CD14-positive monocyte (primary cell): ENCODE data around the gene ORC3. TPM values are rescaled to one million over a fixed set of nuclear protein-coding genes. Genes with fewer than 3 reads are reported as not detected.

Experiments
- DNase-seq, 3 donors: peaks; one replicate each; pipeline ENCODE4 v3.0.0-alpha.2; 2011 to 2022
- H2AFZ ChIP-seq: 2 replicates; pipeline ENCODE4 v1.6.0; 2012; ENCODE audit warnings: mild to moderate bottlenecking, low read depth, low read length, inconsistent platforms; ENCODE audit not compliant: insufficient read depth, poor library complexity, severe bottlenecking
- H3K27ac ChIP-seq, 2 donors: 1 replicate in 1 of 2; 2 replicates in 1 of 2; pipeline ENCODE4 v1.5.1; 2012 to 2013; ENCODE audit warnings: low read length in 2 of 2, control low read depth in 1 of 2, inconsistent platforms in 1 of 2, low read depth in 1 of 2, mild to moderate bottlenecking in 1 of 2
- H3K27me3 ChIP-seq, 2 donors: one replicate each; pipeline versions ENCODE4 v1.6.0 to v1.6.1; 2011 to 2013; ENCODE audit warnings: low read length in 2 of 2; ENCODE audit not compliant: control insufficient read depth in 2 of 2, insufficient read depth in 2 of 2
- H3K36me3 ChIP-seq, 2 donors: replicated peaks in 1 of 2; 1 replicate in 1 of 2; 2 replicates in 1 of 2; pipeline versions ENCODE4 v1.5.1 to v1.6.1; 2012 to 2013; ENCODE audit warnings: low read length in 2 of 2, control low read depth in 1 of 2, inconsistent platforms in 1 of 2, mild to moderate bottlenecking in 1 of 2; ENCODE audit not compliant: insufficient read depth in 2 of 2, control insufficient read depth in 1 of 2
- H3K4me1 ChIP-seq, 2 donors: 1 replicate in 1 of 2; 2 replicates in 1 of 2; pipeline versions ENCODE4 v1.5.1 to v1.6.1; 2012 to 2013; ENCODE audit warnings: low read length in 2 of 2, control low read depth in 1 of 2, inconsistent platforms in 1 of 2, mild to moderate bottlenecking in 1 of 2, moderate library complexity in 1 of 2; ENCODE audit not compliant: insufficient read depth in 2 of 2, control insufficient read depth in 1 of 2
- H3K4me2 ChIP-seq: replicated peaks from 2 replicates; pipeline ENCODE3; 2012; ENCODE audit warnings: low read length, moderate library complexity, mild to moderate bottlenecking; ENCODE audit not compliant: poor library complexity, severe bottlenecking; ENCODE audit errors: extremely low read depth
- H3K4me3 ChIP-seq, 3 experiments: fragments of 200-600 bp in 1 of 3; sonication (generic) in 1 of 3; replicated peaks in 1 of 3; 1 replicate in 2 of 3; 2 replicates in 1 of 3; pipeline ENCODE4 v1.5.1; 2011 to 2013; ENCODE audit warnings: low read length in 3 of 3, mild to moderate bottlenecking in 3 of 3, control low read depth in 2 of 3, low read depth in 2 of 3, inconsistent platforms in 1 of 3, moderate library complexity in 1 of 3
- H3K79me2 ChIP-seq: 2 replicates; pipeline ENCODE4 v1.6.0; 2012; ENCODE audit warnings: mild to moderate bottlenecking, control low read depth, inconsistent platforms, low read length, moderate library complexity; ENCODE audit not compliant: insufficient read depth
- H3K9ac ChIP-seq: 2 replicates; pipeline ENCODE4 v1.6.0; 2017; ENCODE audit warnings: low read length, mild to moderate bottlenecking; ENCODE audit not compliant: insufficient read depth, poor library complexity, severe bottlenecking
- H3K9me3 ChIP-seq, 2 donors: replicated peaks in 1 of 2; 1 replicate in 1 of 2; 2 replicates in 1 of 2; pipeline versions ENCODE4 v1.5.1 to v1.6.1; 2012 to 2013; ENCODE audit warnings: low read length in 2 of 2, control low read depth in 1 of 2; ENCODE audit not compliant: control insufficient read depth in 1 of 2, insufficient read depth in 1 of 2
- H4K20me1 ChIP-seq: 2 replicates; pipeline ENCODE4 v1.6.0; 2012; ENCODE audit warnings: mild to moderate bottlenecking, low read length, control low read depth, moderate library complexity; ENCODE audit not compliant: insufficient read depth
- H3K27ac Mint-ChIP-seq, 7 donors: one replicate each; pipeline ENCODE4 v1.8.0; 2020; ENCODE audit warnings: mild to moderate bottlenecking in 7 of 7, mixed read lengths in 7 of 7, moderate library complexity in 6 of 7, inconsistent platforms in 2 of 7
- H3K27me3 Mint-ChIP-seq, 3 donors: one replicate each; pipeline ENCODE4 v1.8.0; 2021 to 2022; ENCODE audit warnings: low read depth in 3 of 3, mild to moderate bottlenecking in 3 of 3, mixed read lengths in 3 of 3, moderate library complexity in 3 of 3, inconsistent platforms in 1 of 3
- H3K36me3 Mint-ChIP-seq, 2 donors: one replicate each; pipeline ENCODE4 v1.8.0; 2020; ENCODE audit warnings: mixed read lengths in 2 of 2, inconsistent platforms in 1 of 2, mild to moderate bottlenecking in 1 of 2
- H3K4me1 Mint-ChIP-seq: one replicate; pipeline ENCODE4 v1.8.0; 2020; ENCODE audit warnings: mild to moderate bottlenecking, mixed read lengths
- H3K4me3 Mint-ChIP-seq, 2 donors: one replicate each; pipeline ENCODE4 v1.8.0; 2020; ENCODE audit warnings: mild to moderate bottlenecking in 2 of 2, mixed read lengths in 2 of 2, moderate library complexity in 1 of 2
- H3K9me3 Mint-ChIP-seq, 7 donors: one replicate each; pipeline ENCODE4 v1.8.0; 2020 to 2022; ENCODE audit warnings: mixed read lengths in 7 of 7, mild to moderate bottlenecking in 6 of 7, moderate library complexity in 6 of 7, inconsistent platforms in 2 of 7
- WGBS: methylation state at CpG from one replicate; pipeline ENCODE4 v1.1.5; 2013; ENCODE audit warnings: missing lambda C conversion rate; ENCODE audit not compliant: insufficient coverage; 5-methylcytosine and 5-hydroxymethylcytosine counted together
- intact Hi-C, 2 donors: fragments of 100-400 bp; cut with micrococcal nuclease; formaldehyde crosslinking; loops; one replicate each; pipeline versions ENCODE4 v1.15.0 to v1.15.1; 2023
- polyA plus RNA-seq, 3 donors: library from polyadenylated mRNA; depleted of rRNA in 1 of 3; unstranded in 2 of 3; stranded (reverse) in 1 of 3; fragments of 300-500 nt in 2 of 3; fragments of >200 nt in 1 of 3; fragmentation: Illumina TruSeq in 2 of 3; gene quantifications; 1 replicate in 2 of 3; 2 replicates in 1 of 3; pipeline ENCODE4 v1.2.3, GENCODE V29; 2012 to 2021
- TF ChIP-seq, protein P1 (sequence below): fragments of 200-600 bp; IDR thresholded peaks from one replicate; pipeline ENCODE4 v1.8.0; 2022; ENCODE audit warnings: antibody characterized with exemption, mild to moderate bottlenecking

Gene ORC3
- polyA plus RNA-seq, 3 donors, result 9.1 to 20.7 (median 16.2) TPM

DNA sequence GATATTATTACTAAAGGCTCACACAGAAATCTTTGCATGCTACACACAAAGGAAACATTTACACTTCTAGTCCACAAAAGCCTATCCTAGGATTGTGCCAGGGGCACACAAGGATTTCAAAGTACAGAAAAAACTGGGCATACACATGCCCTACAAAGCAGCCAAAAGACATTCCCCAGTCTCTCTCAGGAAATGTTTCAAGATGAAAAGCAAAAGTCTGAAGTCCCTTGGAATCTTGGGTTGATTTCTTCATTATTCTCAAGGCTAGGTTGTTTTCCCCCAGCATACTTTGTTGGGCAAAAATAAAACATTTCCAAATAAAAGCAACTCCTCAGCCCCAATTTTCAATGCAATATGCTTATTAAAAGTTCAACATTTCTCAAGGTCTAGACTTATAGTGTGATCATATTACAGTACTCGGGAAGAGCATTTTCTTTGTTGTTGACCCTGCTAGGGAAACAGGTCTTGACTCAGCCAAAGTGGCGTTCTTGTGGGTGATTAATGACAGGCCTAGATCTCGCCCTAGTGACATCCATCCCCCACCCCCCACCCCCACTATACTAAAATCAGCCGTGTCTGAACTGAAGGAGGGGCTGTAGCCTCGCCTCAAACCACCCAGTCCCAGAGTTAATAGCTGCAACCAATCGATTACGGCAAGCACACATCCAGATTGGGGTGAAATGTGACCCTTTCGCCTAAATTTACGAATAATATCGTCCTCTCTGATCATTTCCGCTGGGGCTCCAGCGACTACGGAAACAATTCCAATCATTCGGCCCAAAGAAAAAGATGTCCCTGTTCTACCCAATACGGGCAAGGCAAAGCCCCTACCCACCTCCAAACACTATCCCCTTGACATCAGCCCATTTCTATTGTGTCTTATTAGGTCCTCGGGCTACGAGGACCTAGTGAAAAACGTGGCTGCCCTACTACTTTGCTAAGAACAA, 110.7 kb downstream of the ORC3 start:
- no peak overlapping the region for H2AFZ ChIP-seq
- H3K27ac Mint-ChIP-seq, result peak overlapping the region; percentile 94 to 100 (median 99)
- peaks cover 63% of the 10 kb centered on the region for H3K79me2 ChIP-seq
- H3K36me3 ChIP-seq, result peaks cover 3 to 7% of the 10 kb centered on the region in 2 donors
- no peaks in the 10 kb centered on the region for H3K9me3 ChIP-seq
- no peaks in the 10 kb centered on the region for H3K27me3 ChIP-seq
- H3K9me3 Mint-ChIP-seq, result peaks cover 0 to 4% (median 0%) of the 10 kb centered on the region in 7 donors
- peak; percentile 71 to 79 (median 77) for DNase-seq
- TF ChIP-seq, protein P1, sequence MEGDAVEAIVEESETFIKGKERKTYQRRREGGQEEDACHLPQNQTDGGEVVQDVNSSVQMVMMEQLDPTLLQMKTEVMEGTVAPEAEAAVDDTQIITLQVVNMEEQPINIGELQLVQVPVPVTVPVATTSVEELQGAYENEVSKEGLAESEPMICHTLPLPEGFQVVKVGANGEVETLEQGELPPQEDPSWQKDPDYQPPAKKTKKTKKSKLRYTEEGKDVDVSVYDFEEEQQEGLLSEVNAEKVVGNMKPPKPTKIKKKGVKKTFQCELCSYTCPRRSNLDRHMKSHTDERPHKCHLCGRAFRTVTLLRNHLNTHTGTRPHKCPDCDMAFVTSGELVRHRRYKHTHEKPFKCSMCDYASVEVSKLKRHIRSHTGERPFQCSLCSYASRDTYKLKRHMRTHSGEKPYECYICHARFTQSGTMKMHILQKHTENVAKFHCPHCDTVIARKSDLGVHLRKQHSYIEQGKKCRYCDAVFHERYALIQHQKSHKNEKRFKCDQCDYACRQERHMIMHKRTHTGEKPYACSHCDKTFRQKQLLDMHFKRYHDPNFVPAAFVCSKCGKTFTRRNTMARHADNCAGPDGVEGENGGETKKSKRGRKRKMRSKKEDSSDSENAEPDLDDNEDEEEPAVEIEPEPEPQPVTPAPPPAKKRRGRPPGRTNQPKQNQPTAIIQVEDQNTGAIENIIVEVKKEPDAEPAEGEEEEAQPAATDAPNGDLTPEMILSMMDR, result no peak
- intact Hi-C loops, result loop anchor here (2.0 to 5.0 kb wide), 2 partner anchors 32 to 57 kb away; no protein-coding TSS in a partner anchor
- WGBS, result 0% methylated on average over 13 of the region's 18 CpGs
- no peaks in the 10 kb centered on the region for H3K27me3 Mint-ChIP-seq
- H4K20me1 ChIP-seq, result peaks cover 61% of the 10 kb centered on the region
- H3K4me3 Mint-ChIP-seq, result peak overlapping the region; percentile 99
- H3K4me3 ChIP-seq, result peak overlapping the region; percentile 75 to 100 (median 85)
- peak overlapping the region; percentile 100 for H3K9ac ChIP-seq
- peaks cover 29% of the 10 kb centered on the region for H3K4me1 Mint-ChIP-seq
- peaks cover 13 to 35% of the 10 kb centered on the region in 2 donors for H3K36me3 Mint-ChIP-seq
- peak overlapping the region; percentile 88 for H3K4me2 ChIP-seq
- peaks cover 26 to 45% of the 10 kb centered on the region in 2 donors for H3K4me1 ChIP-seq
- H3K27ac ChIP-seq, result peak overlapping the region; percentile 93 to 99

DNA sequence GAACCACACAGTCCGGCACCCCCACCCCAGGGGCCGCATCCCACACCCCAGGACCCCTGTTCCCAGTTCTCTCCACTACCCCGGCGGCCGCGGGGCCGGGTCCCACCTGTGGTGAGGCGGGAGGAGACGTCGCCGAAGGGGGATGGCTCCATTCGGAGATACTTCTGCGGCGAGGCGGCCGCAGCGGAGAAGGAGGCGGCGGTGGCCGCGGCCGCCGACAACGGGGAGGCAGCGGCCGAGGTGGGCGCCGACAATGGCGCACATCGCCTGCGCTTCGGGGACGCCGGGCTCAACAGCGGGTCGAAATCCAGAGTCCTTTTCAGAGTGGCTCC, 111.4 kb downstream of the ORC3 start:
- intact Hi-C loops, result loop anchor here (2.0 to 5.0 kb wide), 2 partner anchors 31 to 56 kb away; no protein-coding TSS in a partner anchor
- peaks cover 0 to 4% (median 0%) of the 10 kb centered on the region in 7 donors for H3K9me3 Mint-ChIP-seq
- Histone ChIP-seq H3K4me1 (peaks cover 25 to 38% of the 10 kb centered on the region in 2 donors), H2AFZ (no peak overlapping the region), H3K4me2 (peak overlapping the region; percentile 88), H3K36me3 (peaks cover under 1 to 3% of the 10 kb centered on the region in 2 donors), H4K20me1 (peaks cover 55% of the 10 kb centered on the region), H3K9me3 (no peaks in the 10 kb centered on the region), H3K27me3 (no peaks in the 10 kb centered on the region), H3K9ac (peak overlapping the region; percentile 100), H3K27ac (peak overlapping the region; percentile 93 to 99), H3K79me2 (peaks cover 57% of the 10 kb centered on the region), H3K4me3 (peak overlapping the region; percentile 75 to 100 (median 85))
- TF ChIP-seq, protein P1, result no peak
- WGBS, result under 1% methylated on average over 34 of the region's 36 CpGs
- peaks cover 26% of the 10 kb centered on the region for H3K4me1 Mint-ChIP-seq
- DNase-seq, result no peak
- H3K36me3 Mint-ChIP-seq, result peaks cover 13 to 28% of the 10 kb centered on the region in 2 donors
- peak overlapping the region; percentile 94 to 100 (median 99) for H3K27ac Mint-ChIP-seq
- peak overlapping the region; percentile 99 for H3K4me3 Mint-ChIP-seq
- H3K27me3 Mint-ChIP-seq, result no peaks in the 10 kb centered on the region
